Measurements from ENCODE around the gene COQ10A. TPM values are rescaled to one million over a fixed set of nuclear protein-coding genes. Genes with fewer than 3 reads are reported as not detected.
A peak's percentile ranks its signal among the peaks of the same experiment; 100 is the strongest.

Gene COQ10A
- total and polyA plus RNA-seq, 2 of the 13 experiments (the other 11 are each of a cell fraction or from before 2014, with no cell fraction given) = 21.0 to 37.3 TPM

- TF ChIP-seq ZBTB7A (CRISPR knock-in tag; IDR thresholded peaks at IDR 0.05) (0 out of 2 replicates have a peak, but pooled peaks have one; percentile 23), ZMYM4 (CRISPR knock-in tag; IDR thresholded peaks at IDR 0.05) (peak; percentile 64), ARNT2 (CRISPR knock-in tag; IDR thresholded peaks at IDR 0.05; ENCODE audit: low read depth) (no peak), KMT2A (CRISPR knock-in tag; IDR thresholded peaks at IDR 0.05) (0 out of 2 replicates have a peak, but pooled peaks have one; percentile 49), CEBPG (CRISPR knock-in tag; IDR thresholded peaks at IDR 0.05) (peak; percentile 53), AGO1 (IDR thresholded peaks at IDR 0.05; ENCODE audit: low read depth, low read length, poor library complexity, severe bottlenecking) (peak; percentile 46), JARID2 (CRISPR knock-in tag; IDR thresholded peaks at IDR 0.05; ENCODE audit: insufficient replicate concordance) (no peak), SKIL (CRISPR knock-in tag; IDR thresholded peaks at IDR 0.05; ENCODE audit: borderline replicate concordance) (no peak), CENPT (CRISPR knock-in tag; IDR thresholded peaks at IDR 0.05; ENCODE audit: low read depth) (no peak; the same call in 1 of the 2 replicates), PPARG (CRISPR knock-in tag; conservative IDR thresholded peaks at IDR 0.05) (peak; percentile 27; the same call in 1 of the 2 replicates), SP5 (CRISPR knock-in tag; IDR thresholded peaks at IDR 0.05; ENCODE audit: borderline replicate concordance, low read depth) (peak; percentile 50; the same call in 1 of the 2 replicates), GRHL1 (CRISPR knock-in tag; conservative IDR thresholded peaks at IDR 0.05) (no peak), FOXA1 (IDR thresholded peaks at IDR 0.05) (no peak), FOXA1 (CRISPR knock-in tag; IDR thresholded peaks at IDR 0.05) (peak; percentile 39), ZNF691 (CRISPR knock-in tag; IDR thresholded peaks at IDR 0.05; ENCODE audit: borderline replicate concordance, low read depth) (peak; percentile 84), ZNF251 (CRISPR knock-in tag; IDR thresholded peaks at IDR 0.05) (0 out of 2 replicates have a peak, but pooled peaks have one; percentile 17), CREM (IDR thresholded peaks at IDR 0.05) (peak; percentile 91), CREM (CRISPR knock-in tag; IDR thresholded peaks at IDR 0.05) (no peak), DR1 (CRISPR knock-in tag; IDR thresholded peaks at IDR 0.05) (peak; percentile 78), CTCF (CRISPR knock-in tag; IDR thresholded peaks at IDR 0.05) (peak; percentile 29), MXD4 (CRISPR knock-in tag; IDR thresholded peaks at IDR 0.05) (0 out of 2 replicates have a peak, but pooled peaks have one; percentile 53), CREB3 (CRISPR knock-in tag; IDR thresholded peaks at IDR 0.05) (peak; percentile 69; the same call in 1 of the 2 replicates), ZNF891 (CRISPR knock-in tag; IDR thresholded peaks at IDR 0.05) (peak; percentile 93; the same call in 1 of the 2 replicates)
Measured at GRCh38 chr12:56221757-56222530, 44.8 kb upstream of the COQ10A start, which contains the start of gene RNF41 (continued).

Data from HepG2 (cell line).